ENCODE data around the gene FREM3.

The FREM3 gene

DNA sequence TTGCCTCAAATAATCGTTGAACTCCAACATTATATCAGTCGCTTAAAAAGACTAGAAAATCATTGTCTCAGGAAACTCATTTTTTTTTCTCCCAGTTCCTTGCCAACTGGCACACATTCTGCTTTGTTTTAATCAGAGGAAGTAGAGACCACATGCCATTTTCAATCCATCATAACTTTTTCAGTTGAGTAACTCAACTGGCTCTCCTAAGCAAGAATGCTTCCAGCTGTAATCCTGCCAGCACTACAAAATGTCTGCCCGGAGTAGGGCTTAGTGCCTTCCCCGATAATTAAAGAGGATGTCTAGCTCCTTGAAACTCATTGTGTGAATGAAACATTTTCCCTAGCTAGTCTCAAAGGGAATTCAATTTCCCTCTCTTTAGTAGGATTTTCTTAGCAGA, 33.0 kb downstream of the FREM3 start:
- no peak for DNase-seq (ENCODE audit: low read depth)

DNA sequence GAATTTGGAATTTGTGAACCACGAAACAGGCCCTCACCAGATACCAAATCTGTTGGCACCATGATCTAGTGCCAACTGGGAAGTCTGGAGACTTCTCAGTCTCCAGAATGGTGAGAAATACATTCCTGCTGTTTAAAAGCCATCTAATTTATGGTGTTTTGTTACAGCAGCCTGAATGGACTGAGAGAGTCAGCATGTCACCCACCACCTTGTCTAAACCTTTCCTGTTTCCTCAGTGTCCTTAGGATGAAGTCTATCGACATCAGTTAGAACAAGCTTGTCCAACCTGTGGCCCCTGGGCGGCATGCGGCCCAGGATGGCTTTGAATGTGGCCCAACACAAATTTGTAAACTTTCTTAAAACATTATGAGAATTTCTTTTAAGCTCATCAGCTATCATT, 42.1 kb downstream of the FREM3 start:
- no peak for DNase-seq (ENCODE audit: low read depth)

DNA sequence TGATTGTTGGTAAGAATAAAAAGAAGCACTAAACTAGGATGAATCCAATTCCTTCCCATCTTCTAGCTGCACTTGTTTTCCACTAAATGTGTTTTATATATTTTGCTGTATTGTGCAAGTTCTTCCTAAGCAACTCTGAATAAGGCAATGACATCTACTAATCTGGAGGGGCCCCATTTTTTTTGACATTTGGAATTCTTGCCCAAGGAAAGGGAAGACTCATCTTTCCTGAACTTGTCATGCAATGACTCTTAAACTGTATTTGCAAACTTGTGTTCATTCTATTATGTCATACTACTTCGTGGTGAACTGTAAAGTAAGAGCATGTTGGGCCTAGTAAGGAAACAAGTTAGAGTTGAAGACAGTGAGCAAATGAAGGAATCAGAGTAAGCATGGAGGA, 45.9 kb downstream of the FREM3 start:
- DNase-seq (ENCODE audit: low read depth): no peak

DNA sequence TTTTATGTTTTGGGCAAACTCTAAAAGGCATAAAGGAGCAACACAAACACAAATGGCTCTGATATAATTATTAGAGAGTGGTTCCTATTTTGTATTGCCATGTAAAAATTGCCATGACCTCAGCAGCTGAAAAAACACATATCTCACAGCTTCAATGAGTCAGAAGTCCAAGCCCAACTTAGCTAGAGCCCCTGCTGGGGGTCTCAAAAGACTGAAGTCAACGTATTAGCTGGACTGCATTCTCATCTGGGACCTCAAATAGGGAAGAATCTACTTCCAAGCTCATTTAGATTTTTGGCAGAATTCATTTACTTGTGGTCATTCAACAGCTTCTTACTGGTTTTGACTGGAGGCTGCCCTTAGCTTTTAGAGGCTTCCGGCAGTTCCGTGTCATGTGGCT, 47.4 kb downstream of the FREM3 start:
- no peak for DNase-seq (ENCODE audit: low read depth)

DNA sequence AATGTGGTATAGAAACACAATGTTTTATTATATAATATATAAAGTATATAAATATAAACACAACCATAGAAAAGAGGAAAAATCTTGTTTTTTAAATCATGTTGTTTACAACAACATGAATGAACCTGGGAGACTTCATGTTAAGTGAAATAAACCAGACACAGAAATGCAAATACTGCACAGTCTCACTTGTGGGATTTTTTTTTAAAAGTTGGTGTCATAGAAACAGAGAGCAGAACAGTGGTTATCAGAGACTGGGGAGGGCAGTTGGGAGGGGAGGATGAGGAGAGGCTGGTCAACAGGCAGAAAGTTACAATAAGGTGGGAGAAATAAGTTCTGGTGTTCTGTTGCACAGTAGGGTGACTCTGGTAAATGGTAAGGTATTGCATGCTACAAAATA, 57.1 kb downstream of the FREM3 start:
- DNase-seq (ENCODE audit: low read depth): no peak

DNA sequence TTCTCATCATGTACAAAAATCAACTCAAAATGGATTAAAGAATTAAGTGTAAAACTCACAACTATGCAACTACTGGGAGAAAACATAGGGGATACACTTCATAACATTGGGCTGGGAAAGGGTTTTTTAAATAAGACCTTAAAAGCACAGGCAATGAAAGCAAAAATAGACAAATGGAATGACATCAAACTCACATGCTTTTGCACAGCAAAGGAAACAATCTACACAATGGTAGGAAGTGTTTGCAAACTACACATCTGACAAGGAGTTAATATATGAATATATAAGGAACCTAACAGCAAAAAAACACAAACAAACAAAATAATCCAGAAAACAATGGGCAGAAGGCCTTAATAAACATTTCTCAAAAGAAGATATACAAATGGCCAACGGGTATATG, 57.9 kb downstream of the FREM3 start:
- no peak for DNase-seq (ENCODE audit: low read depth)

DNA sequence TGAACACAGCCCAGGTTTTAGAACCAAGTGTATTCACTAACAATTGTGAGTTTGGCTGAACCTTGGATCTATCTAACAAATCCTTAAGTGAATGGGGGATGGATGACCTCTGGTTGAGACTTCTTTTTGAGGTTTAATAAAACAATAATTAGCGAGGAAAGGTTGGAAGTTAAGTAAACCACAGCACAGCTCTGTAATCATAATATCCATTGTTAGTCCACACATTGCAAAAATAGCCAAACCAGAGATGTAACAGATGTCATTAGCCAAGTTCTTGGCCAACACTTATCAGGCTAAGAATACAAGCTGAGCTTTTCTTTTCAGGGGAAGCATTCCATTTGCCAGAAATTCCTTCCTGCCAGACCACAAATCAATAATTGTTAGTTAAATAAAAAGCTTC, 59.1 kb downstream of the FREM3 start:
- DNase-seq (ENCODE audit: low read depth): no peak

DNA sequence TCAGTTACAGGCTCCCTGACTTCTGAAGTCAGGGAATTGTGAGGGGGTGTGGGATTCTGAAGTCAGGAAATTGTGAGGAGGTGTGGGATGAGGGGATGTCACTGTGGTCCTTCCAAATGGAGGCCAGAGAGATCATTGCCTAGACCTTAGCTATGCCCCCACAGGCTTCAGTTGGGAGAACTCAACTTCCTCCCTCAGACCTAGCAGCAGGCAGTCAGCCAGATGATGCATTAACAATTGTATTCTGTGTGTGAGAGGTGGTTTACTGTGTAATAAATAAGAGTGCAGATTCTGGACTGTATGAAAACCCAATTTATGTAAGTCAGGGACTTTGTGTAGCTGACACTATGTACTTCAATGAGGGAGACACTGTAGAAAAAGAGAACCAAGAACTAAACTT, 65.7 kb downstream of the FREM3 start:
- no peak for DNase-seq (ENCODE audit: low read depth)

DNA sequence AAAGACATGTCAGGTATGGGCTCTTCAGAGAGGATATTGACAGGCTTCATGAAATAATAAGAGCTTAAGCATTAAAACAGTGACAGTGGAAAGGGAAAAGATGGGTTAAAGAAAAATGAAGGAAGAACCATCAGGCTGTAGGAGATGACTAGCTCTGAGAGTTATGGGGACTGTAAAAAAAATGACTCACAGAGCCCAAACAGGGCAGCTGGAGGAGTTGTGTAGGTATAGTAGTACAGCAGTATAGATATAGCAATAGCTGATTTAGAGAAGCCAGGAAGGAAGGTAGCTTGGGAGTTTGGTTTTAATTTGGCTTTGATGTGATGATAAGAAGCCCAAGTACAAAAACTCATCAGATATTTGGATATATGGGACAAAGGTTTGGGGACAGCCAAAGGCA, 66.6 kb downstream of the FREM3 start:
- no peak for DNase-seq (ENCODE audit: low read depth)

DNA sequence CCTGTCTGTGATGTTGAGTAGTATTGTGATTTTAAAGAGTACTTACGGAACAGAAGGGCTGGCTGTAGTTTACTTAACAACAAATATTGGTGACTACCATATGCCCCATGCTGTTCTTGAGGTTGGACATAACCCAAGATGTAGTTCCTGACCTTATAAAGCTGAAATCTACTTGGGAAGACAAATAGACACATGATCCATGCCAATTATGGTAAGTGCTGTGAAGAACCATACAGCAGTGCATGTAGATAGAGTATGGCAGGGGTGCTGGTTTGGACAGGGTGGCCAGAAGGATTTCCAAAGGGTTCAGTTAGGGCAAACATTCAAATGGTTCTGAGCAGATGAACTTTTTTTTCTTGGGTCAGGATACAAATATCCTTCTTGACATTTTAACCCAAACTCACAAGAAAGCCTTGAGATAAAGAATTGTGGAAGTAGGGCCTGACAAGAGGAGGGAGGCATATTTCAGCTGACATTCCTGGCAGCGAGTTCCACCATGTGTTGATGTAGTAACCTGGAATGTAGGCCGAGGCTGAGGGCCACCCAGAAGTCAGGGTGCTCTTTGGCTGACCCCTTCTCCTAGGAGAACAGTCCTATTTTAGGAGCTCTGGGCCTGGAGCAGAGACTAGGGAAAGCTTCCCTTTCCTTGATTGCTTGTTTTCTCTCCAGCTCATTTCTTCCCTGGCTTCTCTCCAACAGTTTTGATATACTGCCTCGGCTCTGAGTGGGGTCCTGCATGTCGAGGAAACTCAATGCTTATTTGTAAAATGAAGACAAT, 74.2 kb downstream of the FREM3 start:
- no peak for DNase-seq (ENCODE audit: low read depth)

DNA sequence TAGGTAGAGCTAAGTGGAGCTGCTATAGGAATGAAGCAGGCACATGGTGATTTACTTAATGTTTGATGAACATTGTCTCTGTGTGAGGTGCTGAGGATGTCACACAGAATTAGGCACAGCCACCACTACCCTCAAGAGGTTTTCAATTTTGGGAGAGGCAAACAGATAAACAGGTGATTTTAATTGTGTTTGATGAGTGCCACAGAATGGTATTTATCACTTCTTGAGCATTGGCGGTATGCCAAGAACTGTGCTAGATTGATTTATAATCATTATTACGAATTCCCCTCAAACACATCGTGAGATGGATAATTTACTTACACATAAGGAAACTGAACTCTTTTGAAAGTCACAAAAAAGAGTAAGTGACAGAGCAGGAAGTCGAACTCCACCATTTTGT, 74.8 kb downstream of the FREM3 start:
- DNase-seq (ENCODE audit: low read depth): no peak

DNA sequence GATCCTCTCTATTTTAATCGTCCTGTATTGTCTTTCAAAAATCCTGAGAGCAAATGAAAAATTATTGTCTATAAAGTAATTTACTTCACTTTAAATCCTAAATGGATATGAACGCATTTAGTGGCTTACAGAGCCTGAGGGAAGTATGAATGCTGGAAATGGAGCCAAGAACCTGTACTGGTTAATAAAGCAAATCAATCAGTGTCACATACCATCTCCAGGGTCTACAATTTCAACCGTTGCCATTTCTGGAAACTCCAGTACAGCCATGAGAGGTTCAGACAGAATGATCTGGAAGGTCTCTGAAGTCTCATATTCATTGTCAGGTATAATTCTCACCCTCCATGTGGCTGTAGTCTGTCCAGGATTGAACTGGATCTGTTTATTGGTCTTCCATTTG, 76.6 kb downstream of the FREM3 start:
- no peak for DNase-seq (ENCODE audit: low read depth)

DNA sequence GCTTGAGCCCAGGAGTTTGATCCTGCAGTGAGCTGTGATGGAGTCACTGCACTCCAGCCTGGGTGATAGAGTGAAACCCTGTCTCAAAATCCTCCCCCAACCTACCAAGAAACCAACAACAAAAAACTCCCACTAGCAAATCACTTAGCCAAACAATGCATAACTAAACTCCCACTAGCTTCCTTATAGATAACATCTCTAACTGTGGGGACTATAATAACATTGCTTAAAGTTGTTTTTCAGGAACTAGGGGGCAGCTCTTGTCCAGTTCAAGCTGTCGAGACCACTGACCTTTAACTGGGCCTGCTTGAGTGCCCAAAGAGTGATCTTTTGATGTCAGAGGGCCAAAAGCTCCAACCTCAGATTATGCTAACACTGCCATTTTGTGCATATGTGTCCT, 81.7 kb downstream of the FREM3 start:
- no peak for DNase-seq (ENCODE audit: low read depth)

DNA sequence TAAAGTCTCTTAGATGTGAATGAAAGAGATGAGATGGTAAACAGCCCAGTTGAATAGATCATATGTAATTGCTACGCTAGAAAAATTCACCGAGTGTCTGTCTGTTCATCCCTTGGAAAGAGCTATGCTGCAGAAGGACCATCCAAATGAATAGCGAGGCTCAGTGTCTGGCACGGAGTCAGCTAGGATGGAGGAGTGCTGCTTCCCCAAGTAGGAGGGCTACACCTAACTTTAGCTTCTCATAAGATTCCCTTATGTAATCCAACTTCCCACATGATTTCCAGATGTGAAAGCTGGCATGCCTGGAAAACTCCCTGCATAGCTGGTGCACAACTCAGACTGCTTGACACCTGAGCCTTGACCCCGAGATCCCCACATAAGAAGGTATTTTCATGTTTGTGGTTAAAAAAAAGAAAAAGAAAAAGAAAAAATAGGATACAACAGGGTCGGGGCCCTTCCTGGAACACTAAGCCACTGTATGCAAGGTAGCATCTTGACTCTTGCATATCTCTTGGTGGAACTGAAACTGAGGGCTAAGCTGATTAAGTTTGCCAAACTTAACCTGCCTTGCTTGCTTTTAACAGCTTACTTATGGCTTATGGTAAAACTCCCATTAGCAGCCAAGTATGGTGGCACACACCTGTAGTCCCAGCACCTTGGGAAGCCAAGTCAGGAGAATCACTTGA, 82.3 kb downstream of the FREM3 start:
- no peak for DNase-seq (ENCODE audit: low read depth)

DNA sequence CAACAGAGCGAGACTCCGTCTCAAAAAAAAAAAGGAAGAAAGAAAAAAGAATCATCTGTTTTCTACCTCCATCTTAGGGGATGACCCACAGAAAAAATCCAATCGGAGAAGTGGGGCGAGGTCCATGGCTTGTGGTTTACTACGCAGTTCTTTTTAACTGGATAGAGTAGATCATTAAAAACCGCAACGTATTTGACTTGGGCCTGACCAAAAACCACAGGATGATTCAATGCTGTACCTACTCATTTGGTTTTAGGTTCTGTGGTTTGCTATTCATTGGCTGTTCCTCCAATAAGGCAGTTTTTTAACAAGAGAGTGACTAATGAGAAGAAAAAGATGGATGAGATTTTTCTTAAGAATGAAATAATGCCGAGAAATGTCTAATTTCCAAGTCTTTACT, 83.7 kb downstream of the FREM3 start:
- DNase-seq (ENCODE audit: low read depth): no peak

DNA sequence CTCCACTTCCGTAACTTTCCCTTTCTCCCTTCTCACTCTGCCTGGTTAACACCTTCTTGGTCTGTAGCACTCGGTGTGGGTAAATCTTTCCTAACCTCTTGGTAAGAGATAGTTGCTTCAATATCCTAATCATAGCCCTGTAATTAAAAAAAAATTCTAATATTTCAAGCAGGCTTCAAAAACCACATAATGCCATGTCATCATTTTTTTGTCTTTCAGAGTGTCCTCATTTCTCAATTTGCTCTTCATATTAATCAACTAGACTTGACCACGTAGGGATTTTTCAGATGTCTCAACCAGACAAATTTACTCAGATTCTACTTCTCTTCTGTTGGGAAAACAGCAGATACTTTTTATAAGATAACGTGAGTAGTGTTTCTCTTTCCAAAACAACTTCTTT, 91.0 kb downstream of the FREM3 start:
- DNase-seq (ENCODE audit: low read depth): no peak

DNA sequence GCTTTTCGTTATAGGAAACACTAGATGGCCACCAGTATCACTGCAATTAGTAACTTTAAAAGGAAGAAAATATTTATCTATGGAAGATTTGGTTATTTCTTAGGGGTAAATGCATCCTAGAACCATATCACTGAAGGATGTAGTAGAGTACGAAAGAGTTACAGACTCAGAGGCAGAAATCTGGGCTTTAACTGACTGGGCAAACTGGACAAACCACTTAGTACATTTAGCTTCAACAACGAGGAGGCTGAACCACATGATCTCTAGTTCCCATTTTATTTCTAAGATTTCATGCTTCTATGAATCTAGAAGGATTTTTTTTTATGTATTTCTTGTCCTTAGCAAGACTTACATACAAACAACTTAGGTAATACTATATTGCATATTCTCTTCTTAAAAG, 94.0 kb downstream of the FREM3 start:
- DNase-seq (ENCODE audit: low read depth): no peak

DNA sequence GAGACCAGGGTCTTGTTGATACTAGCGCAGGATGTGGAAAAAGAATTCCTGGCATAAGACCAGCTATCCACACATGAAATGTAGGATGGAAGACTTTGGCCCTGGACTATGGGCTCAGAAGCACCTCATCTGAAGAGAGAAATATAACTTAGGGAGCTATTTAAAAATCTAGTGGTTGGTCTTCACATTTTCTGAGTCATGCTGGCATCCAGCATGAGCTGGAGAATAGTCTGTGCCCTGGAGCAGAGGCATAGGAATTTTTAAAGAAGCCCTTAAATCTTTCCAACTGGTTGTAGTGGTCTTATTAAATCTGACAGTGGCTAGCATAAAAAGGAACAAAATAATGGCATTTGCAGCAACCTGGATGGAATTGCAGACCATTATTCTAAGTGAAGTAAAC, 100.6 kb downstream of the FREM3 start:
- no peak for DNase-seq (ENCODE audit: low read depth)

DNA sequence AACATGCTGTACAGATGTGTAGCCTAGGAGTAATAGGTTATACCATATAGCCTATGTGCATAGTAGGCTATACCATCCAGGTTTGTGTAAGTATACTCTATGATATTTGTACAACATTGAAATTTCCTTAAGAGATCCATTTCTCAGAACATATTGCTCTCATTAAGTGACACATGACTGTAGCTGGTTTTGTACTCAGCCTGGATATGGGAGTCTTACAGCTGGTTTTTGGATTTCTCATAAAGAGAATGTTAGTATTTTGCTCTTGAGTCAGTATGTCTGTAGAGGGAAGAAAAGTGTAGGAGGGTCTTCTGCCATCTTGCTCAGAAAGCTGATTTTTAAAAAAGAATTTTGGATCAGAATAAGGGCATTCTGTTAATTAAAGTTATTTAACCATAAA, 101.7 kb downstream of the FREM3 start:
- DNase-seq (ENCODE audit: low read depth): no peak

DNA sequence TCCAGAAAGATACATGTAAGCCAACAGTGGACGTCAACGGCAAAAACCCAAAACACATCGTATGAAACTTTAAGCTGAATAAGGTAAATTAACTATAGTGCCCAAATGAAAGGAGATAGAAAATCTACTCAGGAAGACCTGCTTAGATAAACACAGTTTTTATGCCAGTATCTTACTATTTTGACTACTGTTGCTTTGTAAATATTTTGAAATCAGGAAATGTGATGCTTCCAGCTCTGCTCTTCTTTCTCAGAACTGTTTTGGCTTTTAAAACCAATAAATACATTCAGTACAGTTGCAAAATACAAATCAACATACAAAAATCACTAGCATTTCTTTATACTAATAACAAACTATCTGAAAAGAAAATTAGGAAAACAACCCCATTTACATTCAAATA, 103.2 kb downstream of the FREM3 start:
- DNase-seq (ENCODE audit: low read depth): no peak

DNA sequence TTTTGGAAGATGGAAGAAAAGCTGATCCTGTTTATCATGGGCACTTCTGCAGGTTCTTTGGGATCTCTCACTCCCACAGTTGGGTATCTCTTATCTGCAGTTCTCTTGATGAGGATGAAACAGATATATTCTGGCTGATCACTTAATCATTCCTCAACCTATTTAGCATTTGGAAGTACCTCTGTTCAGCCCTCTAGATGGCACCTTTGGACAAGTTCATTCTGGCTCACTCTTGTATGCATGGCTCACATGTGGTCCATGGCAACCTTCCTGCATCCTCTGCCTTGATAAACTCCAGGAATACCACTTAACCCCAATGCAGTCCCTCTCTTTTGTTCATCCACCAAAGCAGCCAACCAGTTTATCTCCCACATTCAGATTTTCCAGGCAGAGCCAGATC, 112.8 kb downstream of the FREM3 start:
- no peak for DNase-seq (ENCODE audit: low read depth)

DNA sequence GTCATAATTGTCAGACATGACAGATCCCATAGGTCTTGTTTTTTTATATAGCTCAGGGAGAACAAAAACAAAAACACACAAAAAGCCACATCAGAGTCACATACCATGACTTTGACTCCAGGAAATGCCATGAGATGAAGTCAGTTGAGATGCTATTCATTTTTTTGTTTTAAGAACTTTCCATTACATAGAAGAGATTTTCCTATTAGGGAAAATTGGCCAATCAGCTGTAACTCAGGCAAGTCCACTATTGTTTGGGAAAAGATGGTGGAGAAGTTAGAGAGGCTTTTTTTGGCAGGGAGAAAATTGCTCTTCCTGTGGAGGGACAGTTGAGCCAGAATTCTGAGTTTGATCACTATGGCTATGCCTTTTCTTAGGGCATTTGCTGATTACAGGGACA, 114.4 kb downstream of the FREM3 start:
- DNase-seq (ENCODE audit: low read depth): no peak

DNA sequence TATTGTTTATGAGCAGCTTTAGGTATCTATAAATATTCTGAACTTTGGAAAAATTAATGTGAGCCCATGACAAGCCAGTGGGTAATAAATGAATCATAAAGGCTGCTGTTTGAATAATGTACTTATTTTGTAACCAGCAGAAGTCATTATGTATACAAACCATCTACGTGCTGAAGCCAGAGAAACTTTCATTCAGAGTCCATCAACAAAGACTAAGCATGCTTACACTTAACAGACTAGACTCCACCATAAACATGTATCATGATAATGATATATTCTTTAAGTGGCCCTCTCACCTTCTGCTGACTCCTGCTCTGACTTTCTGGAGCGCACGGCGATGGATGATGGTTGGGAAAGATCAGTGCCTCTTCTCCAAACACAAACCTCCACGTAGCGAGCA, 114.9 kb downstream of the FREM3 start:
- DNase-seq (ENCODE audit: low read depth): no peak

DNA sequence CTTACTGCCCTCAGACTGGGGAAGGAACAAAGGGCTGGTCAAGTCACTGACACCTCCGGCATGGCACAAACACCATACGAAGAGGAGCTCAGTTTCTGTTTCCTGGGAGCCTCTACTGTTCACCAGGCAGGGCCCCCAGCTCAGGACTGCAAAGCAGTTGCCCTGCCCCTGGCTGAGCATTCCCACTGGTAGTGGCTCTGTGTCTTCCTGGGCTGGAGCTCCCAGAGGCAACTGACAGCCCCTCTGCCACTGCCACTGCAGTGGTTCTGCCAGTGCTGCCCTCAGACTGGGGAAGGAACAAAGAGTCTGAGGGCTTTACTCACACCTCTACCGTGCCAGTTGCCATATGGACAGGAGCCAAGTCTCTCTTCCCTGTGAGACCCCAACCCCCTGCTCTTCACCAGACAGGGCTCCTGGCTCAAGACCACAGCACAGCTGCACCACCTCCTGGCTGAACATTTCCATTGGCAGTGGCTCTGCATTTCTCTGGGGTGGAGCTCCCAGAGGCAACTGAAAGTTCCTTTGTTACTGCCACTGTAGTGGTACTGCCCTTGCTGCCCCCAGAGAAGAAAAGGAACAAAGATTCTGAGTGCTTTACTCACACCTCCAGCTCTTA, 119.0 kb downstream of the FREM3 start:
- DNase-seq (ENCODE audit: low read depth): no peak

All from stimulated activated CD8-positive, alpha-beta memory T cell treated with anti-CD3 and anti-CD28 coated beads, Interleukin-12 subunit alpha, Interleukin-12 subunit beta, amount 100 ng/mL, for 4 hours (primary cell).